GM23338 (cell line): Measurements from ENCODE around the gene WNT5A.

Experiments
- CREB1 ChIP-seq: fragments of 250-450 bp; sonication (Bioruptor Pico); IDR thresholded peaks from 2 replicates; pipeline ENCODE4 v1.5.0; 2020; ENCODE audit warnings: low read depth, mild to moderate bottlenecking, moderate library complexity
- CTCF ChIP-seq, 2 experiments: fragments of 200-600 bp in 1 of 2; sonication (generic) in 1 of 2; conservative IDR thresholded peaks; 2 replicates each; pipeline versions ENCODE4 v1.5.1 to v1.6.1; 2016 to 2017; ENCODE audit warnings: antibody characterized with exemption in 2 of 2, low read depth in 2 of 2, mild to moderate bottlenecking in 2 of 2, moderate library complexity in 1 of 2
- EZH2 ChIP-seq: fragments of 200-600 bp; sonication (generic); IDR thresholded peaks from one replicate; pipeline ENCODE4 v1.8.0; 2017; ENCODE audit warnings: antibody characterized with exemption, mild to moderate bottlenecking, low read depth; ENCODE audit not compliant: unreplicated experiment
- EZH2phosphoT487 ChIP-seq: fragments of 200-600 bp; sonication (generic); IDR thresholded peaks from one replicate; pipeline ENCODE4 v1.8.1; 2018; ENCODE audit warnings: antibody characterized with exemption; ENCODE audit not compliant: unreplicated experiment
- JUNB ChIP-seq: IDR thresholded peaks from one replicate; pipeline ENCODE4 v1.6.1; 2016; ENCODE audit warnings: antibody characterized with exemption; ENCODE audit not compliant: unreplicated experiment
- NANOG ChIP-seq: IDR thresholded peaks from 2 replicates; pipeline ENCODE4 v1.6.1; 2016; ENCODE audit warnings: antibody characterized with exemption, borderline replicate concordance
- POLR2AphosphoS5 ChIP-seq: IDR thresholded peaks from 2 replicates; pipeline ENCODE4 v1.6.1; 2016; ENCODE audit warnings: antibody characterized with exemption, low read depth
- REST ChIP-seq: IDR thresholded peaks from one replicate; pipeline ENCODE4 v1.6.1; 2018; ENCODE audit warnings: antibody characterized with exemption; ENCODE audit not compliant: unreplicated experiment
- STAT1 ChIP-seq: IDR thresholded peaks from one replicate; pipeline ENCODE4 v1.6.1; 2016; ENCODE audit warnings: antibody characterized with exemption; ENCODE audit not compliant: unreplicated experiment
- ZNF114 ChIP-seq: fragments of 250-450 bp; sonication (Bioruptor Pico); IDR thresholded peaks from 2 replicates; pipeline ENCODE4 v1.5.0; 2020; ENCODE audit warnings: mild to moderate bottlenecking, moderate library complexity

- TF ChIP-seq REST (no peak), CTCF (conservative IDR thresholded peaks at IDR 0.05; ENCODE audit: low read depth in 2 of 2) (no peak), JUNB (no peak), EZH2phosphoT487 (no peak), EZH2 (no peak), POLR2AphosphoS5 (no peak), ZNF114 (CRISPR knock-in tag) (no peak), CREB1 (no peak), STAT1 (no peak), NANOG (no peak)
Measured at GRCh38 chr3:55515550-55516246, 28.6 kb upstream of the WNT5A start.
